Panc1 (cell line): ENCODE measurements around the gene DPYD. TPM values are rescaled to one million over a fixed set of nuclear protein-coding genes. Genes with fewer than 3 reads are reported as not detected.

Experiments
- ATAC-seq: fragments of 200-7000 bp; cut with Tn5 transposase; 2 replicates; pipeline ENCODE4 v1.9.1; 2020; ENCODE audit warnings: mild to moderate bottlenecking, moderate library complexity
- BruUV-seq: library from RNA; stranded (reverse); fragments of 400-500 nt; replicated peaks from 2 replicates; lab custom pipeline; 2021; lab: Mats Ljungman, UMichigan
- CTCF ChIA-PET: fragments of 300-600 bp; sonication (Branson Sonifier 250); formaldehyde crosslinking; loops from one replicate; lab custom pipeline; 2022; ENCODE audit warnings: antibody characterized with exemption; lab: Charles Lee
- POLR2A ChIA-PET: fragments of 300-600 bp; sonication (Branson Sonifier 250); formaldehyde crosslinking; loops from one replicate; lab custom pipeline; 2022; ENCODE audit warnings: antibody characterized with exemption; lab: Charles Lee
- DNase-seq: peaks from one replicate; pipeline ENCODE4 v3.0.0-alpha.2; 2010; ENCODE audit warnings: low read depth, low spot score
- H3K27ac ChIP-seq: 2 replicates; pipeline ENCODE4 v1.5.1; 2011; ENCODE audit warnings: mild to moderate bottlenecking, low read length, inconsistent platforms
- H3K27me3 ChIP-seq: fragments of 200-500 bp; sonication (Bioruptor generic); 2 replicates; pipeline ENCODE4 v1.6.0; 2014; ENCODE audit warnings: low read length, inconsistent platforms; ENCODE audit not compliant: control insufficient read depth, insufficient read depth
- H3K36me3 ChIP-seq: fragments of 200-500 bp; sonication (Bioruptor generic); 2 replicates; pipeline ENCODE4 v1.5.1; 2014; ENCODE audit warnings: inconsistent platforms, mild to moderate bottlenecking, low read length, moderate library complexity; ENCODE audit not compliant: control insufficient read depth, insufficient read depth
- H3K4me1 ChIP-seq: 2 replicates; pipeline ENCODE4 v1.5.1; 2011; ENCODE audit warnings: inconsistent platforms, mild to moderate bottlenecking, low read length, moderate library complexity; ENCODE audit not compliant: control insufficient read depth, insufficient read depth
- H3K4me3 ChIP-seq, 2 experiments: 2 replicates each; pipeline ENCODE4 v1.5.1; 2011 to 2012; ENCODE audit warnings: low read depth in 2 of 2, low read length in 2 of 2, mild to moderate bottlenecking in 2 of 2, inconsistent platforms in 1 of 2, moderate library complexity in 1 of 2
- H3K9me3 ChIP-seq: fragments of 200-500 bp; sonication (Bioruptor generic); 2 replicates; pipeline ENCODE4 v1.5.1; 2014; ENCODE audit warnings: low read depth, mild to moderate bottlenecking, inconsistent platforms, low read length, moderate library complexity; ENCODE audit not compliant: control insufficient read depth, insufficient read depth
- CTCF ChIP-seq: fragments of 450-650 bp; IDR thresholded peaks from 2 replicates; pipeline ENCODE4 v1.5.1; 2017; ENCODE audit warnings: mild to moderate bottlenecking
- POLR2AphosphoS5 ChIP-seq: IDR thresholded peaks from 2 replicates; pipeline ENCODE4 v1.6.1; 2012; ENCODE audit warnings: mild to moderate bottlenecking, low read depth, low read length, moderate library complexity
- REST ChIP-seq, 2 experiments: IDR thresholded peaks; 2 replicates each; pipeline ENCODE4 v1.6.1; 2011 to 2012; ENCODE audit warnings: low read depth in 2 of 2, control low read depth in 1 of 2, low read length in 1 of 2, mild to moderate bottlenecking in 1 of 2, moderate library complexity in 1 of 2; ENCODE audit not compliant: insufficient read depth in 1 of 2
- SIN3A ChIP-seq: IDR thresholded peaks from 2 replicates; pipeline ENCODE4 v1.6.1; 2012; ENCODE audit warnings: low read depth, mild to moderate bottlenecking, low read length, moderate library complexity, borderline replicate concordance; ENCODE audit not compliant: insufficient read depth
- TCF7L2 ChIP-seq: IDR thresholded peaks from 2 replicates; pipeline ENCODE4 v1.6.1; 2011; ENCODE audit warnings: mild to moderate bottlenecking, low read depth, low read length, inconsistent platforms
- in situ Hi-C: cut with HindIII; loops from 2 replicates; pipeline ENCODE4 v1.10.0; 2016; ENCODE audit warnings: low sequenced_read_pairs, low pct_unique_long_range_greater_than_20kb
- intact Hi-C: fragments of 100-400 bp; cut with micrococcal nuclease; formaldehyde crosslinking; loops from one replicate; pipeline ENCODE4 v1.10.0; 2022; ENCODE audit not compliant: unreplicated experiment
- total RNA-seq: library from RNA; stranded (reverse); gene quantifications from one replicate; pipeline ENCODE4 v1.2.1, GENCODE V29; 2021; ENCODE audit not compliant: unreplicated experiment

Gene DPYD
- total RNA-seq, 1 experiment from 2014 or later: 2.0 TPM

GRCh38 chr1:97599447-97599846 is 321.4 kb downstream of the DPYD start:
- H3K27ac ChIP-seq: no peak overlapping the region
- H3K36me3 ChIP-seq: no peaks in the 10 kb centered on the region
- DNase-seq (no peak), ATAC-seq (no peak)
- intact Hi-C loops: no loop called here
- H3K4me1 ChIP-seq: no peaks in the 10 kb centered on the region
- CTCF ChIA-PET: no interaction called here
- BruUV-seq: no TSS peak
- no peaks in the 10 kb centered on the region for H3K9me3 ChIP-seq
- in situ Hi-C loops: no loop called here
- no peak for TF ChIP-seq REST (IDR thresholded peaks at IDR 0.05; ENCODE audit: insufficient read depth in 1 of 2, low read depth in 2 of 2, low read length in 1 of 2)
- H3K4me3 ChIP-seq: no peak overlapping the region
- POLR2A ChIA-PET: no interaction called here
- H3K27me3 ChIP-seq: no peaks in the 10 kb centered on the region

- ChIA-PET CTCF (no interaction called here), POLR2A (no interaction called here)
- H3K36me3 ChIP-seq: no peaks in the 10 kb centered on the region
- TF ChIP-seq CTCF: no peak
- TF ChIP-seq POLR2AphosphoS5: no peak
- no peak for TF ChIP-seq REST (IDR thresholded peaks at IDR 0.05; ENCODE audit: insufficient read depth in 1 of 2, low read depth in 2 of 2, low read length in 1 of 2)
- TF ChIP-seq TCF7L2: no peak
- no peak for TF ChIP-seq SIN3A
- H3K9me3 ChIP-seq: no peaks in the 10 kb centered on the region
- DNase-seq: no peak
- intact Hi-C loops (no loop called here), in situ Hi-C loops (no loop called here)
- no peak overlapping the region for H3K4me3 ChIP-seq
- no TSS peak for BruUV-seq
- ATAC-seq: no peak
- no peaks in the 10 kb centered on the region for H3K27me3 ChIP-seq
- H3K4me1 ChIP-seq: no peaks in the 10 kb centered on the region
- H3K27ac ChIP-seq: no peak overlapping the region
Observed at GRCh38 chr1:97593192-97593591, 327.6 kb downstream of the DPYD start.
